ENCODE results near the gene SFSWAP. TPM values are rescaled to one million over a fixed set of nuclear protein-coding genes. Genes with fewer than 3 reads are reported as not detected.

SFSWAP gene
- total RNA-seq, 1 experiment from 2014 or later: 48.1 TPM

GRCh38 chr12:131757111-131757510 is 46.2 kb downstream of the SFSWAP start:
- H3K14ac ChIP-seq (ENCODE audit: insufficient read depth, low read length): no peak overlapping the region
- peaks cover 11 to 17% of the 10 kb centered on the region in 2 experiments for H3K4me1 Mint-ChIP-seq
- H4K20me1 ChIP-seq (ENCODE audit: control insufficient read depth, insufficient read depth, insufficient read length): peaks cover 2% of the 10 kb centered on the region
- no peak overlapping the region for H2BK12ac ChIP-seq (ENCODE audit: insufficient read length, low read depth, low read length)
- no peak overlapping the region for H4K8ac ChIP-seq (replicated peaks; ENCODE audit: insufficient read length, low read depth, low read length)
- H3K18ac ChIP-seq (ENCODE audit: insufficient read length, low read depth, low read length): no peak overlapping the region
- no peak overlapping the region for H3K27ac ChIP-seq (ENCODE audit: insufficient read length, low read depth, low read length)
- H3T11ph ChIP-seq (ENCODE audit: low read length): no peak overlapping the region
- H2BK5ac ChIP-seq (ENCODE audit: insufficient read length, low read length): no peak overlapping the region
- H3K4me1 ChIP-seq (ENCODE audit: insufficient read depth, low read length): peaks cover 4% of the 10 kb centered on the region; the same call in 1 of the 2 replicates
- no peaks in the 10 kb centered on the region for H3K79me2 ChIP-seq (ENCODE audit: insufficient read depth, low read length)
- no peak overlapping the region for H2BK120ac ChIP-seq (ENCODE audit: low read depth, low read length, poor library complexity, severe bottlenecking)
- no peak overlapping the region for H3K23ac ChIP-seq (ENCODE audit: insufficient read length, low read depth, low read length)
- no peak overlapping the region for H3K9ac ChIP-seq (ENCODE audit: extremely low read depth, insufficient read length, low read length)
- no peaks in the 10 kb centered on the region for H3K79me1 ChIP-seq (ENCODE audit: insufficient read depth, low read depth, low read length, poor library complexity, severe bottlenecking)
- no peaks in the 10 kb centered on the region for H3K27me3 Mint-ChIP-seq (ENCODE audit: low read depth)
- no peaks in the 10 kb centered on the region for H3K27me3 ChIP-seq (ENCODE audit: insufficient read depth, low read length)
- H3K4ac ChIP-seq (ENCODE audit: low read depth, low read length): no peak overlapping the region
- no peak overlapping the region for H2AFZ ChIP-seq (ENCODE audit: low read length)
- no peak for DNase-seq
- no peak overlapping the region for H2AK5ac ChIP-seq (ENCODE audit: insufficient read length, low read length)
- no CpG with 5 or more reads among the region's 17 CpGs for WGBS (ENCODE audit: extremely low coverage, insufficient read length, low lambda C conversion rate)
- H3K56ac ChIP-seq (ENCODE audit: insufficient read length, low read depth, low read length): no peak overlapping the region
- TF ChIP-seq CTCF (conservative IDR thresholded peaks at IDR 0.05): no peak
- H3K9me3 Mint-ChIP-seq: no peaks in the 10 kb centered on the region; a peak in 1 of 5 replicates
- H3K27ac Mint-ChIP-seq: peak overlapping the region in 1 of 3 experiments; percentile 81; a peak in 1 of 7 replicates
- H3K4me3 Mint-ChIP-seq: no peak overlapping the region
- no peak overlapping the region for H3K4me2 ChIP-seq (ENCODE audit: insufficient read depth, insufficient read length, low read length)
- H4K91ac ChIP-seq (ENCODE audit: insufficient read length, low read depth, low read length): no peak overlapping the region
- H3K36me3 Mint-ChIP-seq (ENCODE audit: insufficient read depth in 1 of 3, low read depth in 3 of 3): peaks cover 59 to 82% (median 79%) of the 10 kb centered on the region in 3 experiments; a peak in 6 of 7 replicates
- H4K5ac ChIP-seq (ENCODE audit: insufficient read length, low read depth, low read length): no peak overlapping the region
- no peak overlapping the region for H2BK15ac ChIP-seq (ENCODE audit: low read depth, low read length)
- H3K23me2 ChIP-seq (ENCODE audit: insufficient read length, low read depth, low read length, poor library complexity, severe bottlenecking): no peaks in the 10 kb centered on the region
- H3K9me3 ChIP-seq (ENCODE audit: control insufficient read depth, low read depth, low read length): no peaks in the 10 kb centered on the region
- H2BK20ac ChIP-seq (ENCODE audit: low read depth, low read length, poor library complexity, severe bottlenecking): no peak overlapping the region

Measured in H9 (cell line).